HepG2 (cell line): ENCODE results near the gene RRBP1. TPM values are rescaled to one million over a fixed set of nuclear protein-coding genes. Genes with fewer than 3 reads are reported as not detected.

Experiments used
- ATAC-seq: fragments of 200-7000 bp; cut with Tn5 transposase; 3 replicates; pipeline ENCODE4 v1.9.1; 2020; ENCODE audit warnings: mild to moderate bottlenecking, moderate library complexity
- BruUV-seq: library from RNA; stranded (reverse); fragments of 400-500 nt; replicated peaks from 2 replicates; lab custom pipeline; 2021; lab: Mats Ljungman, UMichigan
- CTCF ChIA-PET: fragments of 300-600 bp; formaldehyde crosslinking; extraction: SDS; loops from one replicate; lab custom pipeline; 2021; ENCODE audit warnings: low total read pairs, inconsistent platforms, low intra/inter-chr PET ratio; lab: Yijun Ruan, JAX
- POLR2A ChIA-PET: fragments of 350-600 bp; sonication (Branson Sonifier 250); formaldehyde crosslinking; loops from one replicate; lab custom pipeline; 2020; ENCODE audit warnings: antibody characterized with exemption, inconsistent platforms; lab: Yijun Ruan, JAX
- DNase-seq: peaks from one replicate; pipeline ENCODE4 v3.0.0-alpha.2; 2015; ENCODE audit warnings: low spot score
- FAIRE-seq: peaks from 3 replicates; lab custom pipeline; 2011; peaks lifted over from hg19 to GRCh38; lab: Jason Lieb, UNC
- H2AFZ ChIP-seq: one replicate; pipeline ENCODE4 v1.6.1; 2011; ENCODE audit warnings: low read length, inconsistent platforms
- H3K27ac ChIP-seq: fragments of 300-600 bp; 3 replicates; pipeline ENCODE4 v1.8.0; 2011; ENCODE audit warnings: mixed run types, mild to moderate bottlenecking, mixed read lengths, low read length, inconsistent platforms; ENCODE audit not compliant: insufficient read depth; ENCODE audit errors: extremely low read length
- H3K27me3 ChIP-seq, 2 experiments: fragments of 200-600 bp in 1 of 2; 2 replicates in 1 of 2; 3 replicates in 1 of 2; pipeline versions ENCODE4 v1.6.0 to v1.8.0; 2011; ENCODE audit warnings: low read length in 2 of 2, mild to moderate bottlenecking in 2 of 2, moderate library complexity in 2 of 2, inconsistent platforms in 1 of 2; ENCODE audit not compliant: insufficient read depth in 2 of 2, control insufficient read depth in 1 of 2
- H3K36me3 ChIP-seq, 2 experiments: fragments of 200-600 bp in 1 of 2; replicated peaks in 1 of 2; 2 replicates in 1 of 2; 3 replicates in 1 of 2; pipeline versions ENCODE4 v1.5.1 to v1.8.0; 2011; ENCODE audit warnings: low read length in 2 of 2, inconsistent platforms in 1 of 2; ENCODE audit not compliant: insufficient read depth in 2 of 2, control insufficient read depth in 1 of 2
- H3K4me1 ChIP-seq: 2 replicates; pipeline ENCODE4 v1.5.1; 2012; ENCODE audit warnings: low read length, inconsistent platforms; ENCODE audit not compliant: insufficient read depth
- H3K4me2 ChIP-seq: 2 replicates; pipeline ENCODE4 v1.6.0; 2011; ENCODE audit warnings: low read depth, low read length, inconsistent platforms
- H3K4me3 ChIP-seq, 3 experiments: fragments of 200-600 bp in 1 of 3; sonication (generic), shearing (Covaris generic) in 1 of 3; replicated peaks in 1 of 3; 2 replicates each; pipeline ENCODE4 v1.5.1; 2011 to 2016; ENCODE audit warnings: low read length in 3 of 3, inconsistent platforms in 2 of 3, low read depth in 2 of 3, mild to moderate bottlenecking in 2 of 3, control low read depth in 1 of 3, mixed read lengths in 1 of 3; ENCODE audit not compliant: insufficient read depth in 1 of 3
- H3K79me2 ChIP-seq: one replicate; pipeline ENCODE4 v1.6.1; 2011; ENCODE audit warnings: low read length, inconsistent platforms; ENCODE audit not compliant: insufficient read depth
- H3K9ac ChIP-seq: 2 replicates; pipeline ENCODE4 v1.6.0; 2011; ENCODE audit warnings: mild to moderate bottlenecking, low read depth, low read length, inconsistent platforms; ENCODE audit not compliant: insufficient read depth
- H3K9me3 ChIP-seq: 2 replicates; pipeline ENCODE4 v1.5.1; 2012; ENCODE audit warnings: mild to moderate bottlenecking, low read length
- H4K20me1 ChIP-seq: 2 replicates; pipeline ENCODE4 v1.6.0; 2011; ENCODE audit warnings: inconsistent platforms, mild to moderate bottlenecking, low read length, moderate library complexity; ENCODE audit not compliant: insufficient read depth
- AGO2 ChIP-seq: fragments of 200-400 bp; formaldehyde crosslinking; optimal IDR thresholded peaks from 2 replicates; pipeline ENCODE3; 2017; ENCODE audit warnings: mild to moderate bottlenecking, low read depth, low read length, moderate library complexity
- GABPB1 ChIP-seq: IDR thresholded peaks from 2 replicates; pipeline ENCODE4 v1.6.1; 2016; ENCODE audit warnings: mild to moderate bottlenecking, missing genetic modification reagents, moderate library complexity, missing compliant biosample characterization
- HNRNPL ChIP-seq: fragments of 200-400 bp; formaldehyde crosslinking; IDR thresholded peaks from 2 replicates; pipeline ENCODE4 v1.6.1; 2017; ENCODE audit warnings: mild to moderate bottlenecking, low read depth, low read length
- PCBP1 ChIP-seq: fragments of 200-400 bp; formaldehyde crosslinking; IDR thresholded peaks from 2 replicates; pipeline ENCODE4 v1.6.1; 2017; ENCODE audit warnings: mild to moderate bottlenecking, low read depth, low read length, borderline replicate concordance
- PITX1 ChIP-seq: sonication (generic); formaldehyde crosslinking; IDR thresholded peaks from 2 replicates; pipeline ENCODE4 v1.5.1; 2020; ENCODE audit warnings: mild to moderate bottlenecking, missing genetic modification reagents
- RBM22 ChIP-seq: fragments of 200-400 bp; formaldehyde crosslinking; optimal IDR thresholded peaks from 2 replicates; pipeline ENCODE3; 2017; ENCODE audit warnings: mild to moderate bottlenecking, low read length, moderate library complexity
- ZNF101 ChIP-seq: sonication (generic); formaldehyde crosslinking; IDR thresholded peaks from 2 replicates; pipeline ENCODE4 v1.4.0; 2020; ENCODE audit warnings: mild to moderate bottlenecking, low read depth, missing genetic modification reagents, borderline replicate concordance
- ZNF333 ChIP-seq: sonication (generic); formaldehyde crosslinking; IDR thresholded peaks from 2 replicates; pipeline ENCODE4 v1.4.0; 2020; ENCODE audit warnings: mild to moderate bottlenecking, missing genetic modification reagents, borderline replicate concordance
- ZNF572 ChIP-seq: sonication (generic); formaldehyde crosslinking; IDR thresholded peaks from 2 replicates; pipeline ENCODE4 v1.5.1; 2020; ENCODE audit warnings: mild to moderate bottlenecking, missing genetic modification reagents
- ZNF614 ChIP-seq: IDR thresholded peaks from 2 replicates; pipeline ENCODE4 v1.6.1; 2018; ENCODE audit warnings: missing biosample characterization, missing genetic modification reagents, inconsistent platforms, borderline replicate concordance
- ZNF737 ChIP-seq: sonication (generic); formaldehyde crosslinking; IDR thresholded peaks from 2 replicates; pipeline ENCODE4 v1.5.0; 2020; ENCODE audit warnings: missing genetic modification reagents, mild to moderate bottlenecking, borderline replicate concordance
- ZNF768 ChIP-seq: sonication (generic); formaldehyde crosslinking; IDR thresholded peaks from 2 replicates; pipeline ENCODE4 v1.4.0; 2020; ENCODE audit warnings: missing genetic modification reagents
- ZNF891 ChIP-seq: sonication (generic); formaldehyde crosslinking; IDR thresholded peaks from 2 replicates; pipeline ENCODE4 v1.5.0; 2020; ENCODE audit warnings: mild to moderate bottlenecking, missing genetic modification reagents
- WGBS: methylation state at CpG from one replicate; pipeline ENCODE4 v1.1.6; 2017; ENCODE audit warnings: low lambda C conversion rate; 5-methylcytosine and 5-hydroxymethylcytosine counted together
- in situ Hi-C: cut with HindIII; loops from 2 replicates; pipeline ENCODE4 v1.10.0; 2017; ENCODE audit warnings: low pct_unique_long_range_greater_than_20kb; ENCODE audit not compliant: extremely low pct_ligation_motif_present
- intact Hi-C: fragments of 100-400 bp; cut with micrococcal nuclease; formaldehyde crosslinking; loops from one replicate; pipeline ENCODE4 v1.10.0; 2022; ENCODE audit not compliant: unreplicated experiment
- polyA plus RNA-seq, 8 experiments: library from polyadenylated mRNA; depleted of rRNA in 3 of 8; stranded (reverse) in 7 of 8; unstranded in 1 of 8; fragments of >200 nt; fragmentation: Illumina TruSeq in 4 of 8; extraction: Trizol in 4 of 8; gene quantifications; 2 replicates each; pipeline versions ENCODE4 v1.2.1 to v1.2.3, GENCODE V29; 2011 to 2016; ENCODE audit warnings: low read depth in 4 of 8, missing spikeins in 1 of 8, mixed read lengths in 1 of 8; ENCODE audit not compliant: insufficient read depth in 1 of 8
- total RNA-seq, 5 experiments: library from RNA; depleted of rRNA; stranded (reverse); fragments of >200 nt; fragmentation: Illumina TruSeq; extraction: Trizol; gene quantifications; 2 replicates each; pipeline ENCODE4 v1.2.3, GENCODE V29; 2016; ENCODE audit warnings: low read depth in 1 of 5
- TF ChIP-seq, protein P1 (sequence below): sonication (generic); formaldehyde crosslinking; IDR thresholded peaks from 2 replicates; pipeline ENCODE4 v1.4.0; 2020; ENCODE audit warnings: mild to moderate bottlenecking, missing genetic modification reagents
- TF ChIP-seq, protein P2 (sequence below): sonication (generic); formaldehyde crosslinking; IDR thresholded peaks from 2 replicates; pipeline ENCODE4 v1.5.0; 2020; ENCODE audit warnings: mild to moderate bottlenecking, missing genetic modification reagents, borderline replicate concordance

RRBP1 gene
- total and polyA plus RNA-seq, 2 of the 13 experiments (the other 11 are each of a cell fraction or from before 2014, with no cell fraction given), result 150 to 222 TPM

DNA sequence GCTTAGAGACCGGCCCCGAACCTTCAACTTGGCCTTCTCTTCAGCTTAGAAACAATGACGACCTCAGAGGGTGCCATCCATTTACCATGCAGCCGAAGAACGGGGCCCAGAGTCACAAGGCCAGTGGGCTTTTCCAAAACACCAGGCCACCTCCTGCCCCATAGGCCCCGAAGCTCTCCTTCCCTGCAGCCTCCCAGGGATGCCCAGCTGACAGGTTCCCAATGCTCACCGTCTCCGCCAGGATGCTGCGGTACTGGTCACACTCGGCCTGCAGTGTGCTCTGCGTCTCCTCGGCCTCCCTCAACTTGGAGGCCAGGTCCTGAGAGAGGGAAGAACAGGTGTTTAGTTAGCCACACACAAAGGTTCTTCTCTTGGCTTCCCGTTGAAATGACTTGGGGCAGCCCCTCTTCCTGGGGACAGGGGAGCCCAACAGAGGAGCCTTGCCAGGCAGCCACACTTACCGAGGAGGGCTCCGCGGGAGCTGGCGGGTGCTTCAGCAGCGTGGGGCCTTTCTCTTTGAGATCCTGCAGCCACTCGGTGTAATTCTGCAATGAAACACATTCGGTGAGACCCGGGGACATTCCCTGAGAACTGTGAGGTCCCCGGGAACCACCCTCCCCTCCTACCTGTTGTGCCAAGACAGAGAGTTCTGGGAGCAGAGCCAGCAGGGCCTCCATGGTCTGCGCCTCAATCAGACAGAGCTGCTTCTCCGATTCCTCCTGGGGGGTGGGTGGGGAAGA is 60.6 kb downstream of the RRBP1 start (continued):
- TF ChIP-seq, protein P1, sequence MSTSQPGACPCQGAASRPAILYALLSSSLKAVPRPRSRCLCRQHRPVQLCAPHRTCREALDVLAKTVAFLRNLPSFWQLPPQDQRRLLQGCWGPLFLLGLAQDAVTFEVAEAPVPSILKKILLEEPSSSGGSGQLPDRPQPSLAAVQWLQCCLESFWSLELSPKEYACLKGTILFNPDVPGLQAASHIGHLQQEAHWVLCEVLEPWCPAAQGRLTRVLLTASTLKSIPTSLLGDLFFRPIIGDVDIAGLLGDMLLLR (CRISPR knock-in tag), result no peak
- TF ChIP-seq, all 625 proteins: peak for 7

- Histone ChIP-seq H3K27ac (no peak overlapping the region), H3K9ac (no peak overlapping the region), H3K79me2 (no peaks in the 10 kb centered on the region), H4K20me1 (peaks cover 29% of the 10 kb centered on the region; the same call in 1 of the 2 replicates), H3K4me3 (no peak overlapping the region), H2AFZ (no peak overlapping the region), H3K36me3 (peaks cover 96 to 98% of the 10 kb centered on the region in 2 experiments), H3K4me1 (no peaks in the 10 kb centered on the region), H3K27me3 (no peaks in the 10 kb centered on the region), H3K9me3 (no peaks in the 10 kb centered on the region), H3K4me2 (no peak overlapping the region)
- in situ Hi-C loops (no loop called here), intact Hi-C loops (no loop called here)
- DNase-seq, result no peak
- no peak for ATAC-seq
- 99% methylated on average over 28 of the region's 33 CpGs for WGBS
- POLR2A ChIA-PET, result no interaction called here
- CTCF ChIA-PET, result no interaction called here
- no TSS peak for BruUV-seq
- no peak for FAIRE-seq
- TF ChIP-seq ZNF333 (CRISPR knock-in tag) (no peak), ZNF768 (CRISPR knock-in tag) (0 out of 2 replicates have a peak, but pooled peaks have one; percentile 18), ZNF737 (CRISPR knock-in tag) (0 out of 2 replicates have a peak, but pooled peaks have one; percentile 36), HNRNPL (peak; percentile 9; the same call in 1 of the 2 replicates), PCBP1 (0 out of 2 replicates have a peak, but pooled peaks have one; percentile 56), ZNF891 (CRISPR knock-in tag) (peak; percentile 17; the same call in 1 of the 2 replicates), ZNF101 (no peak), RBM22 (peak; percentile 82), AGO2 (peak; percentile 98), GABPB1 (CRISPR knock-in tag) (0 out of 2 replicates have a peak, but pooled peaks have one; percentile 6), ZNF572 (CRISPR knock-in tag) (0 out of 2 replicates have a peak, but pooled peaks have one; percentile 13), PITX1 (0 out of 2 replicates have a peak, but pooled peaks have one; percentile 18), ZNF614 (CRISPR knock-in tag) (no peak)
- TF ChIP-seq, protein P2, sequence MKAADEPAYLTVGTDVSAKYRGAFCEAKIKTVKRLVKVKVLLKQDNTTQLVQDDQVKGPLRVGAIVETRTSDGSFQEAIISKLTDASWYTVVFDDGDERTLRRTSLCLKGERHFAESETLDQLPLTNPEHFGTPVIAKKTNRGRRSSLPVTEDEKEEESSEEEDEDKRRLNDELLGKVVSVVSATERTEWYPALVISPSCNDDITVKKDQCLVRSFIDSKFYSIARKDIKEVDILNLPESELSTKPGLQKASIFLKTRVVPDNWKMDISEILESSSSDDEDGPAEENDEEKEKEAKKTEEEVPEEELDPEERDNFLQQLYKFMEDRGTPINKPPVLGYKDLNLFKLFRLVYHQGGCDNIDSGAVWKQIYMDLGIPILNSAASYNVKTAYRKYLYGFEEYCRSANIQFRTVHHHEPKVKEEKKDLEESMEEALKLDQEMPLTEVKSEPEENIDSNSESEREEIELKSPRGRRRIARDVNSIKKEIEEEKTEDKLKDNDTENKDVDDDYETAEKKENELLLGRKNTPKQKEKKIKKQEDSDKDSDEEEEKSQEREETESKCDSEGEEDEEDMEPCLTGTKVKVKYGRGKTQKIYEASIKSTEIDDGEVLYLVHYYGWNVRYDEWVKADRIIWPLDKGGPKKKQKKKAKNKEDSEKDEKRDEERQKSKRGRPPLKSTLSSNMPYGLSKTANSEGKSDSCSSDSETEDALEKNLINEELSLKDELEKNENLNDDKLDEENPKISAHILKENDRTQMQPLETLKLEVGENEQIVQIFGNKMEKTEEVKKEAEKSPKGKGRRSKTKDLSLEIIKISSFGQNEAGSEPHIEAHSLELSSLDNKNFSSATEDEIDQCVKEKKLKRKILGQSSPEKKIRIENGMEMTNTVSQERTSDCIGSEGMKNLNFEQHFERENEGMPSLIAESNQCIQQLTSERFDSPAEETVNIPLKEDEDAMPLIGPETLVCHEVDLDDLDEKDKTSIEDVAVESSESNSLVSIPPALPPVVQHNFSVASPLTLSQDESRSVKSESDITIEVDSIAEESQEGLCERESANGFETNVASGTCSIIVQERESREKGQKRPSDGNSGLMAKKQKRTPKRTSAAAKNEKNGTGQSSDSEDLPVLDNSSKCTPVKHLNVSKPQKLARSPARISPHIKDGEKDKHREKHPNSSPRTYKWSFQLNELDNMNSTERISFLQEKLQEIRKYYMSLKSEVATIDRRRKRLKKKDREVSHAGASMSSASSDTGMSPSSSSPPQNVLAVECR (CRISPR knock-in tag), result 0 out of 2 replicates have a peak, but pooled peaks have one; percentile 14
Observed at GRCh38 chr20:17620371-17621228, 61.4 kb downstream of the RRBP1 start.
